ENCODE data around the gene ULK4.

DNA sequence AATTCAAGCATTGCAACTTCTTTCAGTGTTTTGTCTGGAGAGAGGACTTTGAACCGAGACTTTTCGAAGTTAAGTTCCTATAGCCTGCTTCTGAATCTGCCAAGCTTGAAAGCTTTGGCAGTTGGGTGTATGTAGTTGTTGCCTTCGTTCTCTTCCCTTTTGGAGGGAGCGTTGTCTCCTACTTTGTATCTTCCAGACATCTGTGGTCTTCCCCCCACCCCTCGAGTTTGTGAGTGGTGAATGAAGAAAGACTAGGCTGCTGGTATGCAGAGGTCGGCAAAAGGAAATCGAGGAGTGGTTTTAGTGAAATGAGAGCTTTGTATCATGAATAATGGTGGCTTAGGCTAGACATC, 761.3 kb downstream of the ULK4 start:
- TF ChIP-seq, protein P1, sequence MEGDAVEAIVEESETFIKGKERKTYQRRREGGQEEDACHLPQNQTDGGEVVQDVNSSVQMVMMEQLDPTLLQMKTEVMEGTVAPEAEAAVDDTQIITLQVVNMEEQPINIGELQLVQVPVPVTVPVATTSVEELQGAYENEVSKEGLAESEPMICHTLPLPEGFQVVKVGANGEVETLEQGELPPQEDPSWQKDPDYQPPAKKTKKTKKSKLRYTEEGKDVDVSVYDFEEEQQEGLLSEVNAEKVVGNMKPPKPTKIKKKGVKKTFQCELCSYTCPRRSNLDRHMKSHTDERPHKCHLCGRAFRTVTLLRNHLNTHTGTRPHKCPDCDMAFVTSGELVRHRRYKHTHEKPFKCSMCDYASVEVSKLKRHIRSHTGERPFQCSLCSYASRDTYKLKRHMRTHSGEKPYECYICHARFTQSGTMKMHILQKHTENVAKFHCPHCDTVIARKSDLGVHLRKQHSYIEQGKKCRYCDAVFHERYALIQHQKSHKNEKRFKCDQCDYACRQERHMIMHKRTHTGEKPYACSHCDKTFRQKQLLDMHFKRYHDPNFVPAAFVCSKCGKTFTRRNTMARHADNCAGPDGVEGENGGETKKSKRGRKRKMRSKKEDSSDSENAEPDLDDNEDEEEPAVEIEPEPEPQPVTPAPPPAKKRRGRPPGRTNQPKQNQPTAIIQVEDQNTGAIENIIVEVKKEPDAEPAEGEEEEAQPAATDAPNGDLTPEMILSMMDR (IDR thresholded peaks at IDR 0.05; ENCODE audit: insufficient read depth, low read length, poor library complexity, severe bottlenecking) = no peak
- TF ChIP-seq EZH2phosphoT487 (conservative IDR thresholded peaks at IDR 0.05; ENCODE audit: low read length) = no peak

Measured in SU-DHL-6 (cell line).